DMS 273 treated with DMSO at 0.1 percent for 48 hours (cell line): Measurements from ENCODE around the gene GPR87.
A peak's percentile ranks its signal among the peaks of the same experiment; 100 is the strongest.

Experiments used
- DNase-seq: peaks from one replicate; lab custom pipeline; 2025; lab: John Stamatoyannopoulos, UW

Gene GPR87

GRCh38 chr3:151282921-151283320 is 33.7 kb downstream of the GPR87 start:
- peak; percentile 60 for DNase-seq

GRCh38 chr3:151281671-151282324 is 34.8 kb downstream of the GPR87 start:
- DNase-seq, result no peak

- no peak for DNase-seq
Observed at GRCh38 chr3:151278230-151278629, 38.4 kb downstream of the GPR87 start, which contains the start of gene P2RY14. Gene P2RY14 (minus strand): TSS chr3:151278542. CDS start chr3:151214316, 64,226 bp downstream.

- DNase-seq, result no peak
Observed at GRCh38 chr3:151276687-151277042, 40.0 kb downstream of the GPR87 start.

GRCh38 chr3:151276038-151276686 is 40.5 kb downstream of the GPR87 start:
- no peak for DNase-seq

- peak; percentile 75 for DNase-seq
Observed at GRCh38 chr3:151275091-151275490, 41.5 kb downstream of the GPR87 start.

GRCh38 chr3:151269631-151270030 is 47.0 kb downstream of the GPR87 start:
- DNase-seq, result no peak

- DNase-seq, result no peak
Observed at GRCh38 chr3:151268267-151269235, 48.1 kb downstream of the GPR87 start.

GRCh38 chr3:151267066-151267465 is 49.6 kb downstream of the GPR87 start:
- no peak for DNase-seq

GRCh38 chr3:151265866-151266265 is 50.8 kb downstream of the GPR87 start:
- DNase-seq, result no peak

GRCh38 chr3:151265166-151265565 is 51.5 kb downstream of the GPR87 start:
- DNase-seq, result no peak

- DNase-seq, result no peak
Observed at GRCh38 chr3:151264605-151265004, 52.0 kb downstream of the GPR87 start.

- DNase-seq, result no peak
Observed at GRCh38 chr3:151262871-151263525, 53.6 kb downstream of the GPR87 start.

GRCh38 chr3:151259664-151260063 is 57.0 kb downstream of the GPR87 start:
- no peak for DNase-seq

GRCh38 chr3:151256749-151257148 is 59.9 kb downstream of the GPR87 start:
- DNase-seq, result no peak

- DNase-seq, result peak; percentile 35
Observed at GRCh38 chr3:151248772-151249337, 67.8 kb downstream of the GPR87 start.
